SIG-M5 (cell line): Measurements from ENCODE around the gene GRHL1.
"Not testable (repeated sequence)": the region's sequence is repeated elsewhere in the genome, so short reads cannot be mapped to it uniquely, and the experiment has no call there.

Experiments used
- DNase-seq: peaks from one replicate; lab custom pipeline; 2025; lab: John Stamatoyannopoulos, UW

Gene GRHL1

GRCh38 chr2:10026940-10027569 lies 75.6 kb downstream of the GRHL1 start:
- no peak for DNase-seq

- DNase-seq = no peak
Observed at GRCh38 chr2:10027660-10028330, 76.3 kb downstream of the GRHL1 start.

- no peak for DNase-seq
Observed at GRCh38 chr2:10028407-10028987, 77.0 kb downstream of the GRHL1 start.

- no peak for DNase-seq
Observed at GRCh38 chr2:10028988-10029874, 77.7 kb downstream of the GRHL1 start.

- no peak for DNase-seq
Observed at GRCh38 chr2:10029875-10030223, 78.4 kb downstream of the GRHL1 start.

- no peak for DNase-seq
Observed at GRCh38 chr2:10030311-10030736, 78.8 kb downstream of the GRHL1 start.

GRCh38 chr2:10030798-10031197 lies 79.3 kb downstream of the GRHL1 start:
- not testable (repeated sequence) for DNase-seq

- DNase-seq = no peak
Observed at GRCh38 chr2:10031886-10032745, 80.6 kb downstream of the GRHL1 start.

- DNase-seq = no peak
Observed at GRCh38 chr2:10032746-10033105, 81.2 kb downstream of the GRHL1 start.

- no peak for DNase-seq
Observed at GRCh38 chr2:10033251-10034006, 81.9 kb downstream of the GRHL1 start.

- no peak for DNase-seq
Observed at GRCh38 chr2:10034333-10035052, 83.0 kb downstream of the GRHL1 start.

GRCh38 chr2:10035053-10035422 lies 83.5 kb downstream of the GRHL1 start:
- no peak for DNase-seq

- DNase-seq = no peak
Observed at GRCh38 chr2:10035633-10036032, 84.1 kb downstream of the GRHL1 start.

- no peak for DNase-seq
Observed at GRCh38 chr2:10036095-10036884, 84.8 kb downstream of the GRHL1 start.

- no peak for DNase-seq
Observed at GRCh38 chr2:10038123-10038522, 86.6 kb downstream of the GRHL1 start.

GRCh38 chr2:10038716-10039115 lies 87.2 kb downstream of the GRHL1 start:
- no peak for DNase-seq

GRCh38 chr2:10039658-10040410 lies 88.3 kb downstream of the GRHL1 start:
- no peak for DNase-seq

- no peak for DNase-seq
Observed at GRCh38 chr2:10041711-10042110, 90.2 kb downstream of the GRHL1 start.
